Measurements from ENCODE around the gene SYDE2.
"Not testable (repeated sequence)": the region's sequence is repeated elsewhere in the genome, so short reads cannot be mapped to it uniquely, and the experiment has no call there.

Gene SYDE2

GRCh38 chr1:85219853-85220610 lies 19.2 kb upstream of the SYDE2 start:
- DNase-seq (ENCODE audit: low read depth) = no peak

GRCh38 chr1:85216697-85217096 lies 15.9 kb upstream of the SYDE2 start:
- DNase-seq (ENCODE audit: low read depth) = no peak

GRCh38 chr1:85214654-85215053 lies 13.8 kb upstream of the SYDE2 start:
- no peak for DNase-seq (ENCODE audit: low read depth)

- DNase-seq (ENCODE audit: low read depth) = no peak
These were observed 7.7 kb upstream of the SYDE2 start for GRCh38 chr1:85208488-85208887.

- DNase-seq (ENCODE audit: low read depth) = no peak
These were observed 2.9 kb upstream of the SYDE2 start for GRCh38 chr1:85203573-85204171.

GRCh38 chr1:85202864-85203255 lies 2.0 kb upstream of the SYDE2 start:
- DNase-seq (ENCODE audit: low read depth) = no peak

GRCh38 chr1:85202092-85202863 lies 1.5 kb upstream of the SYDE2 start:
- DNase-seq (ENCODE audit: low read depth) = no peak

GRCh38 chr1:85201340-85202091 lies 700 bp upstream of the SYDE2 start:
- DNase-seq (ENCODE audit: low read depth) = no peak

- no peak for DNase-seq (ENCODE audit: low read depth)
These were observed 951 bp downstream of the SYDE2 start for GRCh38 chr1:85199667-85200462.

- DNase-seq (ENCODE audit: low read depth) = no peak
These were observed 2.0 kb downstream of the SYDE2 start for GRCh38 chr1:85198864-85199263.

- no peak for DNase-seq (ENCODE audit: low read depth)
These were observed 4.5 kb downstream of the SYDE2 start for GRCh38 chr1:85196358-85196757.

GRCh38 chr1:85195703-85196102 lies 5.1 kb downstream of the SYDE2 start:
- DNase-seq (ENCODE audit: low read depth) = no peak

GRCh38 chr1:85192129-85192528 lies 8.7 kb downstream of the SYDE2 start:
- not testable (repeated sequence) for DNase-seq (ENCODE audit: low read depth)

- DNase-seq (ENCODE audit: low read depth) = no peak
These were observed 11.7 kb downstream of the SYDE2 start for GRCh38 chr1:85189120-85189519.

GRCh38 chr1:85188530-85188929 lies 12.3 kb downstream of the SYDE2 start:
- DNase-seq (ENCODE audit: low read depth) = no peak

GRCh38 chr1:85187021-85187420 lies 13.8 kb downstream of the SYDE2 start:
- not testable (repeated sequence) for DNase-seq (ENCODE audit: low read depth)

- no peak for DNase-seq (ENCODE audit: low read depth)
These were observed 16.6 kb downstream of the SYDE2 start for GRCh38 chr1:85184245-85184644.

- no peak for DNase-seq (ENCODE audit: low read depth)
These were observed 18.1 kb downstream of the SYDE2 start for GRCh38 chr1:85182700-85183099.

GRCh38 chr1:85180869-85181268 lies 19.9 kb downstream of the SYDE2 start:
- no peak for DNase-seq (ENCODE audit: low read depth)

- no peak for DNase-seq (ENCODE audit: low read depth)
These were observed 21.3 kb downstream of the SYDE2 start for GRCh38 chr1:85179522-85179921.

- no peak for DNase-seq (ENCODE audit: low read depth)
These were observed 22.4 kb downstream of the SYDE2 start for GRCh38 chr1:85178396-85178795.

- no peak for DNase-seq (ENCODE audit: low read depth)
These were observed 26.3 kb downstream of the SYDE2 start for GRCh38 chr1:85174503-85174902.

Measured in HS-5 (cell line).